ENCODE data around the gene TMEM123. TPM values are rescaled to one million over a fixed set of nuclear protein-coding genes. Genes with fewer than 3 reads are reported as not detected.
A peak's percentile ranks its signal among the peaks of the same experiment; 100 is the strongest.

The TMEM123 gene
- total RNA-seq, 1 donor from 2014 or later = 168 TPM

- peaks cover 1% of the 10 kb centered on the region for H3K36me3 ChIP-seq (ENCODE audit: control insufficient read depth, insufficient read depth, low read length)
- no peak for DNase-seq (ENCODE audit: low read depth)
- TF ChIP-seq CTCF (IDR thresholded peaks at IDR 0.05; ENCODE audit: insufficient read depth, low read length, poor library complexity, severe bottlenecking) = no peak
Observed at GRCh38 chr11:102391549-102392237, 60.9 kb downstream of the TMEM123 start.

GRCh38 chr11:102390667-102391465 is 61.7 kb downstream of the TMEM123 start:
- peak; percentile 87 for TF ChIP-seq CTCF (IDR thresholded peaks at IDR 0.05; ENCODE audit: insufficient read depth, low read length, poor library complexity, severe bottlenecking)
- H3K27me3 ChIP-seq (ENCODE audit: control insufficient read depth, insufficient read depth, low read length) = no peaks in the 10 kb centered on the region
- no peak overlapping the region for H3K4me3 ChIP-seq (ENCODE audit: low read depth, low read length)
- peaks cover 1% of the 10 kb centered on the region for H3K36me3 ChIP-seq (ENCODE audit: control insufficient read depth, insufficient read depth, low read length)
- no peak for DNase-seq (ENCODE audit: low read depth)

More at GRCh38 chr11:102391549-102392237, 60.9 kb downstream of the TMEM123 start:
- Histone ChIP-seq H3K27me3 (ENCODE audit: control insufficient read depth, insufficient read depth, low read length) (no peaks in the 10 kb centered on the region), H3K4me3 (ENCODE audit: low read depth, low read length) (no peak overlapping the region)

- no peaks in the 10 kb centered on the region for H3K27me3 ChIP-seq (ENCODE audit: control insufficient read depth, insufficient read depth, low read length)
- TF ChIP-seq CTCF (IDR thresholded peaks at IDR 0.05; ENCODE audit: insufficient read depth, low read length, poor library complexity, severe bottlenecking) = no peak
- H3K36me3 ChIP-seq (ENCODE audit: control insufficient read depth, insufficient read depth, low read length) = peaks cover 3% of the 10 kb centered on the region
- no peak overlapping the region for H3K4me3 ChIP-seq (ENCODE audit: low read depth, low read length)
- no peak for DNase-seq (ENCODE audit: low read depth)
Observed at GRCh38 chr11:102389253-102389652, 63.3 kb downstream of the TMEM123 start.

- DNase-seq (ENCODE audit: low read depth) = no peak
- TF ChIP-seq CTCF (IDR thresholded peaks at IDR 0.05; ENCODE audit: insufficient read depth, low read length, poor library complexity, severe bottlenecking) = no peak
- H3K4me3 ChIP-seq (ENCODE audit: low read depth, low read length) = no peak overlapping the region
- peaks cover 1% of the 10 kb centered on the region for H3K36me3 ChIP-seq (ENCODE audit: control insufficient read depth, insufficient read depth, low read length)
- no peaks in the 10 kb centered on the region for H3K27me3 ChIP-seq (ENCODE audit: control insufficient read depth, insufficient read depth, low read length)
Observed at GRCh38 chr11:102387043-102387781, 65.4 kb downstream of the TMEM123 start.

- TF ChIP-seq CTCF (IDR thresholded peaks at IDR 0.05; ENCODE audit: insufficient read depth, low read length, poor library complexity, severe bottlenecking) = no peak
- Histone ChIP-seq H3K4me3 (ENCODE audit: low read depth, low read length) (no peak overlapping the region), H3K36me3 (ENCODE audit: control insufficient read depth, insufficient read depth, low read length) (peaks cover 1% of the 10 kb centered on the region), H3K27me3 (ENCODE audit: control insufficient read depth, insufficient read depth, low read length) (no peaks in the 10 kb centered on the region)
- DNase-seq (ENCODE audit: low read depth) = no peak
Observed at GRCh38 chr11:102386136-102386734, 66.3 kb downstream of the TMEM123 start.
